GM19099 (cell line): ENCODE measurements around the gene KIF4B.

Source experiments
- POLR2A ChIP-seq: IDR thresholded peaks from 3 replicates; pipeline ENCODE4 v1.6.1; 2011; ENCODE audit warnings: low read depth; ENCODE audit not compliant: insufficient read length; ENCODE audit errors: extremely low read depth

Gene KIF4B

GRCh38 chr5:155004138-155004744 lies 9.3 kb upstream of the KIF4B start:
- TF ChIP-seq POLR2A = no peak

- no peak for TF ChIP-seq POLR2A
These were observed 4.9 kb upstream of the KIF4B start for GRCh38 chr5:155008669-155009068.

GRCh38 chr5:155010881-155011280 lies 2.7 kb upstream of the KIF4B start:
- TF ChIP-seq POLR2A = no peak

GRCh38 chr5:155015239-155015638 lies 1.7 kb downstream of the KIF4B start:
- TF ChIP-seq POLR2A = no peak

- TF ChIP-seq POLR2A = no peak
These were observed 4.1 kb downstream of the KIF4B start for GRCh38 chr5:155017610-155018009.

GRCh38 chr5:155019601-155020226 lies 6.2 kb downstream of the KIF4B start:
- TF ChIP-seq POLR2A = no peak

- TF ChIP-seq POLR2A = no peak
These were observed 8.3 kb downstream of the KIF4B start for GRCh38 chr5:155021842-155022241.

- TF ChIP-seq POLR2A = no peak
These were observed 9.8 kb downstream of the KIF4B start for GRCh38 chr5:155023320-155023719.

- TF ChIP-seq POLR2A = no peak
These were observed 10.5 kb downstream of the KIF4B start for GRCh38 chr5:155024015-155024414.

- no peak for TF ChIP-seq POLR2A
These were observed 12.3 kb downstream of the KIF4B start for GRCh38 chr5:155025895-155026294.

GRCh38 chr5:155027993-155028629 lies 14.6 kb downstream of the KIF4B start:
- TF ChIP-seq POLR2A = no peak

GRCh38 chr5:155029240-155029639 lies 15.7 kb downstream of the KIF4B start:
- TF ChIP-seq POLR2A = no peak

GRCh38 chr5:155040984-155041653 lies 27.6 kb downstream of the KIF4B start:
- no peak for TF ChIP-seq POLR2A

GRCh38 chr5:155044591-155044990 lies 31.0 kb downstream of the KIF4B start:
- TF ChIP-seq POLR2A = no peak

- TF ChIP-seq POLR2A = no peak
These were observed 33.0 kb downstream of the KIF4B start for GRCh38 chr5:155046591-155046990.

GRCh38 chr5:155047818-155048217 lies 34.3 kb downstream of the KIF4B start:
- no peak for TF ChIP-seq POLR2A
